Measurements from ENCODE around the gene CCDC178. TPM values are rescaled to one million over a fixed set of nuclear protein-coding genes. Genes with fewer than 3 reads are reported as not detected.

The CCDC178 gene
- total and polyA plus RNA-seq, 2 of the 4 experiments (the other 2 are of a cell fraction): not detected

GRCh38 chr18:33355263-33355662 is 85.3 kb downstream of the CCDC178 start:
- H3K4ac ChIP-seq (ENCODE audit: low read depth, low read length): no peak overlapping the region
- H2BK5ac ChIP-seq (ENCODE audit: low read depth, low read length, poor library complexity, severe bottlenecking): no peak overlapping the region
- H3K9me3 ChIP-seq (ENCODE audit: control insufficient read depth, insufficient read depth, low read length): no peaks in the 10 kb centered on the region
- H2AK9ac ChIP-seq (replicated peaks; ENCODE audit: low read depth, low read length, poor library complexity): no peak overlapping the region
- no peaks in the 10 kb centered on the region for H3K9me1 ChIP-seq (ENCODE audit: insufficient read depth, low read length)
- no peak overlapping the region for H3K27ac ChIP-seq (ENCODE audit: insufficient read depth, low read length)
- H2AK5ac ChIP-seq (ENCODE audit: low read depth, low read length): no peak overlapping the region
- ChIA-PET POLR2A (ENCODE audit: unreplicated experiment) (no interaction called here), CTCF (no interaction called here)
- H3K4me1 ChIP-seq (ENCODE audit: control insufficient read depth, insufficient read depth, low read length): no peaks in the 10 kb centered on the region
- H3K14ac ChIP-seq (replicated peaks; ENCODE audit: low read depth, low read length): no peak overlapping the region
- no peaks in the 10 kb centered on the region for H4K20me1 ChIP-seq (ENCODE audit: insufficient read depth, low read length)
- no peak overlapping the region for H4K5ac ChIP-seq (ENCODE audit: low read depth, low read length)
- dilution Hi-C loops (cut with HindIII; ENCODE audit: low sequenced_read_pairs, unreplicated experiment): no loop called here
- in situ Hi-C loops (cut with MboI; ENCODE audit: low sequenced_read_pairs): no loop called here
- no CpG with 5 or more reads among the region's 1 CpG for WGBS, 2 experiments (ENCODE audit: extremely low coverage in 2 of 2, insufficient read length in 1 of 2)
- DNase-seq (no peak), ATAC-seq (ENCODE audit: low read depth) (no peak)
- H3K9ac ChIP-seq (ENCODE audit: low read depth, low read length): no peak overlapping the region
- no peak overlapping the region for H2BK120ac ChIP-seq (ENCODE audit: low read depth, low read length)
- TF ChIP-seq MXI1 (IDR thresholded peaks at IDR 0.05; ENCODE audit: borderline replicate concordance, low read depth, low read length) (no peak), FOS (IDR thresholded peaks at IDR 0.05; ENCODE audit: low read depth, low read length) (no peak), NFE2L2 (IDR thresholded peaks at IDR 0.05; ENCODE audit: low read depth, low read length) (no peak), POLR2A (IDR thresholded peaks at IDR 0.05; ENCODE audit: low read depth, low read length) (no peak)
- H3K4me3 ChIP-seq (ENCODE audit: insufficient read depth, low read depth, low read length): no peak overlapping the region
- H2BK20ac ChIP-seq (ENCODE audit: low read depth, low read length): no peak overlapping the region
- no TSS peak for BruUV-seq (replicated peaks)
- H3K4me2 ChIP-seq (ENCODE audit: low read depth, low read length): no peak overlapping the region
- intact Hi-C loops (cut with micrococcal nuclease): no loop called here
- H4K91ac ChIP-seq (ENCODE audit: insufficient read depth, low read depth, low read length): no peak overlapping the region
- no peak overlapping the region for H3K56ac ChIP-seq (ENCODE audit: extremely low read depth, insufficient read depth, low read length)
- H4K8ac ChIP-seq (ENCODE audit: low read depth in 2 of 2, low read length in 2 of 2): no peak overlapping the region
- H3K79me1 ChIP-seq (ENCODE audit: low read depth in 1 of 2, low read length in 2 of 2): no peaks in the 10 kb centered on the region
- H3K18ac ChIP-seq (ENCODE audit: low read depth, low read length): no peak overlapping the region
- no peak overlapping the region for H2BK15ac ChIP-seq (ENCODE audit: low read depth, low read length)
- no peaks in the 10 kb centered on the region for H3K27me3 ChIP-seq (ENCODE audit: control insufficient read depth, insufficient read depth, low read length)
- no peaks in the 10 kb centered on the region for H3K36me3 ChIP-seq (ENCODE audit: control insufficient read depth, insufficient read depth, low read length)
- H3K23ac ChIP-seq (ENCODE audit: low read depth, low read length): no peak overlapping the region
- no peak overlapping the region for H2AFZ ChIP-seq (replicated peaks; ENCODE audit: low read length, poor library complexity)
